Activated CD4-positive, alpha-beta T cell treated with anti-CD3 and anti-CD28 coated beads, Interleukin-2, amount 10 ng/mL, durations not matched to agents 7 days and 5 days (primary cell): ENCODE results near the gene UTS2B. TPM values are rescaled to one million over a fixed set of nuclear protein-coding genes. Genes with fewer than 3 reads are reported as not detected.

Source experiments
- CTCF ChIA-PET: fragments of 350-600 bp; sonication (Branson Sonifier 250); formaldehyde crosslinking; loops from one replicate; lab custom pipeline; 2021; ENCODE audit warnings: antibody characterized with exemption; lab: Charles Lee
- POLR2A ChIA-PET: fragments of 350-600 bp; sonication (Branson Sonifier 250); formaldehyde crosslinking; loops from one replicate; lab custom pipeline; 2021; ENCODE audit warnings: antibody characterized with exemption; lab: Charles Lee
- DNase-seq: peaks from one replicate; pipeline ENCODE4 v3.0.0-alpha.2; 2020
- H3K27ac Mint-ChIP-seq: one replicate; pipeline ENCODE4 v1.8.0; 2021; ENCODE audit warnings: mild to moderate bottlenecking, moderate library complexity, mixed read lengths
- H3K27me3 Mint-ChIP-seq: one replicate; pipeline ENCODE4 v1.8.0; 2021; ENCODE audit warnings: mixed read lengths
- H3K36me3 Mint-ChIP-seq: one replicate; pipeline ENCODE4 v1.8.0; 2021; ENCODE audit warnings: low read depth, mixed read lengths
- H3K4me1 Mint-ChIP-seq: one replicate; pipeline ENCODE4 v1.8.0; 2021; ENCODE audit warnings: mixed read lengths
- H3K4me3 Mint-ChIP-seq: one replicate; pipeline ENCODE4 v1.8.0; 2021; ENCODE audit warnings: mild to moderate bottlenecking, moderate library complexity, mixed read lengths
- H3K9me3 Mint-ChIP-seq: one replicate; pipeline ENCODE4 v1.8.0; 2021; ENCODE audit warnings: mixed read lengths
- total RNA-seq, 2 experiments: library from RNA; stranded (reverse); gene quantifications; one replicate each; pipeline ENCODE4 v1.2.3, GENCODE V29; 2021

Gene UTS2B
- total RNA-seq, 2 experiments from 2014 or later = 0.20 TPM; not detected in 1

- Mint-ChIP-seq H3K4me3 (no peak overlapping the region), H3K36me3 (no peaks in the 10 kb centered on the region), H3K27me3 (no peaks in the 10 kb centered on the region), H3K4me1 (peaks cover 3% of the 10 kb centered on the region), H3K27ac (no peak overlapping the region), H3K9me3 (no peaks in the 10 kb centered on the region)
- ChIA-PET POLR2A (no interaction called here), CTCF (no interaction called here)
- DNase-seq = no peak
Measured at GRCh38 chr3:191343913-191344312, 13.6 kb upstream of the UTS2B start.

GRCh38 chr3:191343115-191343514, 12.8 kb upstream of the UTS2B start:
- H3K4me1 Mint-ChIP-seq = peaks cover 3% of the 10 kb centered on the region
- H3K9me3 Mint-ChIP-seq = no peaks in the 10 kb centered on the region
- CTCF ChIA-PET = no interaction called here
- H3K4me3 Mint-ChIP-seq = no peak overlapping the region
- H3K36me3 Mint-ChIP-seq = no peaks in the 10 kb centered on the region
- H3K27ac Mint-ChIP-seq = no peak overlapping the region
- no peak for DNase-seq
- H3K27me3 Mint-ChIP-seq = no peaks in the 10 kb centered on the region
- POLR2A ChIA-PET = no interaction called here

GRCh38 chr3:191342411-191342810, 12.1 kb upstream of the UTS2B start:
- Mint-ChIP-seq H3K4me3 (no peak overlapping the region), H3K9me3 (no peaks in the 10 kb centered on the region), H3K27ac (no peak overlapping the region), H3K36me3 (no peaks in the 10 kb centered on the region), H3K27me3 (no peaks in the 10 kb centered on the region), H3K4me1 (peaks cover 3% of the 10 kb centered on the region)
- ChIA-PET POLR2A (no interaction called here), CTCF (interaction anchor here (1.1 kb wide), 1 partner anchor 647 kb away, joined by 3 read pairs; no protein-coding TSS in a partner anchor)
- DNase-seq = no peak

GRCh38 chr3:191342006-191342405, 11.7 kb upstream of the UTS2B start:
- no peaks in the 10 kb centered on the region for H3K36me3 Mint-ChIP-seq
- peaks cover 3% of the 10 kb centered on the region for H3K4me1 Mint-ChIP-seq
- ChIA-PET POLR2A (no interaction called here), CTCF (interaction anchor here (1.1 kb wide), 1 partner anchor 647 kb away, joined by 3 read pairs; no protein-coding TSS in a partner anchor)
- H3K27ac Mint-ChIP-seq = no peak overlapping the region
- no peaks in the 10 kb centered on the region for H3K27me3 Mint-ChIP-seq
- no peak overlapping the region for H3K4me3 Mint-ChIP-seq
- no peaks in the 10 kb centered on the region for H3K9me3 Mint-ChIP-seq
- DNase-seq = no peak

- Mint-ChIP-seq H3K4me1 (peaks cover 3% of the 10 kb centered on the region), H3K27me3 (no peaks in the 10 kb centered on the region), H3K27ac (no peak overlapping the region), H3K4me3 (no peak overlapping the region), H3K9me3 (no peaks in the 10 kb centered on the region), H3K36me3 (no peaks in the 10 kb centered on the region)
- no peak for DNase-seq
- ChIA-PET CTCF (no interaction called here), POLR2A (no interaction called here)
Measured at GRCh38 chr3:191340966-191341365, 10.6 kb upstream of the UTS2B start.

GRCh38 chr3:191340351-191340750, 10.0 kb upstream of the UTS2B start:
- no peaks in the 10 kb centered on the region for H3K36me3 Mint-ChIP-seq
- no peaks in the 10 kb centered on the region for H3K27me3 Mint-ChIP-seq
- no peak overlapping the region for H3K27ac Mint-ChIP-seq

GRCh38 chr3:191339316-191339917, 9.1 kb upstream of the UTS2B start:
- POLR2A ChIA-PET = no interaction called here
- no peak overlapping the region for H3K4me3 Mint-ChIP-seq
- H3K4me1 Mint-ChIP-seq = peaks cover 3% of the 10 kb centered on the region
- DNase-seq = no peak
- H3K27me3 Mint-ChIP-seq = no peaks in the 10 kb centered on the region
- CTCF ChIA-PET = no interaction called here
- no peaks in the 10 kb centered on the region for H3K9me3 Mint-ChIP-seq
- no peak overlapping the region for H3K27ac Mint-ChIP-seq
- no peaks in the 10 kb centered on the region for H3K36me3 Mint-ChIP-seq

More at GRCh38 chr3:191340351-191340750, 10.0 kb upstream of the UTS2B start:
- Mint-ChIP-seq H3K4me1 (peaks cover 2% of the 10 kb centered on the region), H3K9me3 (no peaks in the 10 kb centered on the region), H3K4me3 (no peak overlapping the region)
- DNase-seq = no peak
- ChIA-PET POLR2A (interaction anchor here (0.6 kb wide), 1 partner anchor 273 kb away, joined by 3 read pairs; no protein-coding TSS in a partner anchor), CTCF (no interaction called here)

- H3K36me3 Mint-ChIP-seq = no peaks in the 10 kb centered on the region
- no peak overlapping the region for H3K4me3 Mint-ChIP-seq
- no peak overlapping the region for H3K27ac Mint-ChIP-seq
- POLR2A ChIA-PET = no interaction called here
- CTCF ChIA-PET = interaction anchor here (1.4 kb wide), 1 partner anchor 22 kb away, joined by 3 read pairs; no protein-coding TSS in a partner anchor
- no peak for DNase-seq
- peaks cover 3% of the 10 kb centered on the region for H3K4me1 Mint-ChIP-seq
- no peaks in the 10 kb centered on the region for H3K27me3 Mint-ChIP-seq
- H3K9me3 Mint-ChIP-seq = no peaks in the 10 kb centered on the region
Measured at GRCh38 chr3:191338177-191338488, 7.8 kb upstream of the UTS2B start.

GRCh38 chr3:191336833-191337232, 6.5 kb upstream of the UTS2B start:
- Mint-ChIP-seq H3K27me3 (no peaks in the 10 kb centered on the region), H3K36me3 (no peaks in the 10 kb centered on the region), H3K9me3 (no peaks in the 10 kb centered on the region), H3K4me3 (no peak overlapping the region), H3K27ac (no peak overlapping the region), H3K4me1 (peaks cover 10% of the 10 kb centered on the region)
- ChIA-PET POLR2A (interaction anchor here (0.7 kb wide), 1 partner anchor 766 kb away, joined by 4 read pairs; no protein-coding TSS in a partner anchor), CTCF (interaction anchor here (0.9 to 1.4 kb wide), 2 partner anchors 16 to 21 kb away, joined by 3 read pairs; no protein-coding TSS in a partner anchor)
- no peak for DNase-seq

GRCh38 chr3:191334346-191334893, 4.1 kb upstream of the UTS2B start:
- H3K36me3 Mint-ChIP-seq = no peaks in the 10 kb centered on the region

GRCh38 chr3:191333298-191333880, 3.1 kb upstream of the UTS2B start:
- CTCF ChIA-PET = interaction anchor here (0.6 kb wide), 1 partner anchor 930 kb away, joined by 3 read pairs; no protein-coding TSS in a partner anchor

More at GRCh38 chr3:191334346-191334893, 4.1 kb upstream of the UTS2B start:
- no peaks in the 10 kb centered on the region for H3K9me3 Mint-ChIP-seq
- peaks cover 10% of the 10 kb centered on the region for H3K27me3 Mint-ChIP-seq
- CTCF ChIA-PET = no interaction called here
- H3K27ac Mint-ChIP-seq = no peak overlapping the region
- no peak overlapping the region for H3K4me3 Mint-ChIP-seq
- H3K4me1 Mint-ChIP-seq = peaks cover 20% of the 10 kb centered on the region
- POLR2A ChIA-PET = no interaction called here
- no peak for DNase-seq

GRCh38 chr3:191331388-191331787, 1.1 kb upstream of the UTS2B start:
- POLR2A ChIA-PET = no interaction called here
- CTCF ChIA-PET = interaction anchor here (0.5 kb wide), 1 partner anchor 769 kb away, joined by 3 read pairs; no protein-coding TSS in a partner anchor
- no peaks in the 10 kb centered on the region for H3K9me3 Mint-ChIP-seq
- no peak for DNase-seq
- H3K27me3 Mint-ChIP-seq = peaks cover 13% of the 10 kb centered on the region
- H3K4me1 Mint-ChIP-seq = peaks cover 29% of the 10 kb centered on the region
- H3K27ac Mint-ChIP-seq = no peak overlapping the region
- H3K36me3 Mint-ChIP-seq = no peaks in the 10 kb centered on the region
- H3K4me3 Mint-ChIP-seq = peak overlapping the region; percentile 79

More at GRCh38 chr3:191333298-191333880, 3.1 kb upstream of the UTS2B start:
- H3K4me1 Mint-ChIP-seq = peaks cover 25% of the 10 kb centered on the region
- no peak for DNase-seq
- no peak overlapping the region for H3K27ac Mint-ChIP-seq
- no peak overlapping the region for H3K4me3 Mint-ChIP-seq
- H3K36me3 Mint-ChIP-seq = no peaks in the 10 kb centered on the region
- peaks cover 11% of the 10 kb centered on the region for H3K27me3 Mint-ChIP-seq
- H3K9me3 Mint-ChIP-seq = no peaks in the 10 kb centered on the region
- POLR2A ChIA-PET = no interaction called here

GRCh38 chr3:191330530-191331048, 263 bp upstream of the UTS2B start:
- H3K4me1 Mint-ChIP-seq = peaks cover 29% of the 10 kb centered on the region
- no peaks in the 10 kb centered on the region for H3K9me3 Mint-ChIP-seq
- CTCF ChIA-PET = interaction anchor here (0.5 kb wide), 1 partner anchor 768 kb away, joined by 3 read pairs; no protein-coding TSS in a partner anchor
- H3K27me3 Mint-ChIP-seq = peaks cover 13% of the 10 kb centered on the region
- DNase-seq = no peak
- POLR2A ChIA-PET = no interaction called here
- peak overlapping the region; percentile 79 for H3K4me3 Mint-ChIP-seq
- H3K36me3 Mint-ChIP-seq = no peaks in the 10 kb centered on the region
- H3K27ac Mint-ChIP-seq = peak overlapping the region; percentile 91
